Activated naive CD4-positive, alpha-beta T cell (primary cell): Measurements from ENCODE around the gene TEPSIN.

Experiments used
- DNase-seq, 4 experiments: peaks; one replicate each; lab custom pipeline; 2025; lab: John Stamatoyannopoulos, UW

TEPSIN gene

DNA sequence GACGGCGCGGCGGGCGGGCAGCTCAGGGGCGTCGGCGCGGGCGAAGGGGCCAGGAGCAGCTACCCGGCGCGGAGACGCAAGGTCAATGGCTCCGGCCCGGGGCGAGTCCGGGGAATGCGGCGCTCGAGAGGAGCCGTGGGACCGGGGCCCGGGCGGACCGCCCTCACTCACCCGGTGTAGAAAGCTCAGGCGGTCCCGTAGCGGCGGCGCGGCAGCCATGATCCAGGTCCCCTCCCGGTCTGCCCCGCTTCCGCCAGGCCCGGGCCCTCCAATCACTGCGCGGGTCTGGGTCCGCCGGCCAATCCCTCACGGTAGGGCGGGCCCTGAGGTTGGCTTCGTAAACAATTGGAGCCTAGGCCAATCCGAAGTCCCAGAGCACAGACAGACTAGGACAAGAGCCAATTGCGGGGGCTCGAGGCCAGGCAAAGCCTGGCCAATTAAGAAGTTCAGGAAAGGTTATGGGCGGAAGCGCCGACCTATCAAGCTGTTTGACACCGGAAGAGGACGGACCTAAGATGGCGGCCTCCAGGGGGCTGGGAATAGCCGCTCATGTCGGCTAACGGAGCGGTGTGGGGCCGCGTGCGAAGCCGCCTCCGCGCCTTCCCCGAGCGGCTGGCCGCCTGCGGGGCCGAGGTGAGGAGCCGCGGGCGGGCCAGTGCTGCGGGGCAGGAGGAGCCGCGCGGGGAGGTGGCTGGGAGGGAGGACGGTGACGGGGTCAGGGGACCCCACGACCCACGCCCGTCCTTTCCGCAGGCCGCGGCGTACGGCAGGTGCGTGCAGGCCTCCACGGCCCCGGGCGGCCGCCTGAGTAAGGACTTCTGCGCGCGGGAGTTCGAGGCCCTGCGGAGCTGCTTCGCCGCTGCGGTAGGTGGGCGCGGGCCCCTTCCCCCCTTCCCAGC lies at the start of gene TEPSIN, which contains the start of gene NDUFAF8:
Gene TEPSIN, minus strand, starts transcription at position 241 of the 899 bp plus-strand sequence. Its CDS starts 22 bp downstream, at position 219.
Gene NDUFAF8, plus strand, starts transcription at position 504 of the 899 bp plus-strand sequence. Its CDS starts 46 bp downstream, at position 550.
- peak; percentile 72 to 94 (median 86) for DNase-seq

- DNase-seq: no peak
Measured at GRCh38 chr17:81287741-81288430, 49.0 kb upstream of the TEPSIN start.

- no peak for DNase-seq
Measured at GRCh38 chr17:81287152-81287551, 48.3 kb upstream of the TEPSIN start.

GRCh38 chr17:81286491-81287145 lies 47.8 kb upstream of the TEPSIN start:
- no peak for DNase-seq

GRCh38 chr17:81285894-81286293 lies 47.0 kb upstream of the TEPSIN start:
- DNase-seq: no peak

DNA sequence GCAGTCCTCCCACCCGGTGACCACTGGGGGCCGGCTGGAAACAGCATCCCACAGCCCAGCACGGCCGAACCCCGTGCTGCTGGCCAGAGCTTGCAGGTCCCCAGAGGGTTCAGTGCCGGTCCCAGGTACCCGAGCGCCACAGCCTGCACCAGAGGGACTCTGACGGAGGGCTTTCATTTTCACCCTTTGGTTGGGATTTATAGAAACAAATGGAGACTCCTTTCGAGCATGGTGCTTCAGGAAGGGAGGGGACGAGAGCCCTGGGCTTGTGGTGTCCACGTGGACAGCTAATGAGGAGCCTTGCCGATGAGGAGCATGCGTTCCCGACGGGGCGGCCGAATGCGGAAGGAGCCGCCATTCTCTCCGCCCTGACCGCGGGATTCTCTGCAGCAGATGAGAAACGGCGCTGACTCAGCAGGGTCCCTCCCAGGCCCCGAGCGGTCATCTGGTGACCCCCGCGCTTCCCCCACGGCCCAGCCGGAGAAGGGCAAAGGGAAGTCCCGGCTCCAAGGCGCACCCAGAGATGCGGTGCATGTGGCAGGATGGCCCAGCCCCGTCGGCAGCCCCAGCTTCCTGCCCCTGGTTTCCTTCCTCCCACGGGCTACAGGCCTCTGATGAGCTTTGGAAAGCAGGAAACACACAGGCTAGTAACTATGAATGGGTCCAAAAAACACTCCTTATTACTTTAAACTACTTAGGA lies 46.5 kb upstream of the TEPSIN start:
- DNase-seq: peak in 2 of 4 experiments; percentile 23

DNA sequence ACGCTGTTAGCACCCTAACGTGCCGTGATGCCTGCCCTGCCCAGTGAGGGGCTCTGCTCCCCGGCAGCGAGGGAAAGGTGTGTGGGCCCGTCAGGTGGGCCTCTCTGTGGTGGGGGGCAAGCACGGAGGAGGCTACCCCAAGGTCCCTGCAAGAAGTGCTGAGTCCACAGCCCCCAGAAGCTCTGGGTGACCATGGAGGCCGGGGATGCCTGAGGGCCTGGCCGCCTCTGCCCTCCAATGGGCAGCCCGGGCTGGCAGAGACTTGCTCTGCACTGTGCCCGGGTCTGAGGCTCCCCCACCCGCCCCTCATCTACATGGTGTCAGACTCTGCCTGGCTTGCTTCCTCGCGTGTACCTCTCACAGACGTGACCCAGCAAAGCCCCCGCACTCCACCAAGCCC lies 44.0 kb upstream of the TEPSIN start:
- no peak for DNase-seq

DNA sequence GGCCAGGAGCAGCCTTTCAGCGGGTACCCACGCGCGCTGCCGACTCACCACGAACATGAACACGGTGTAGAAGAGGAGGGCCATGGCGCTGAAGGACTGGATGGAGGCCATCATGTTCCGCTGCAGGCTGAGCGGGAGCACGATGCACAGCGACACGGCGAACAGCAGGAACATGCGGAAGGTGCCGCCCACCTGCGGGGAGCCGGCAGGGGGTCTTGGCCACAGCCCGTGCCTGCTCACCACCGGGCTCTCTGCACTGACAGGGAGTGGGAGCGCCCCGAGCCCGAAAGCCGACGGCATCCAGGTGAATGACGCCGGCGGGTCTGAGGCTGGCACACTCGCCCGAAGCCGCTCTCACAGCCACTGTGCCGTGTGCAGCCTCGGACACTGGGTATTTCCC lies 43.3 kb upstream of the TEPSIN start:
- DNase-seq: no peak

DNA sequence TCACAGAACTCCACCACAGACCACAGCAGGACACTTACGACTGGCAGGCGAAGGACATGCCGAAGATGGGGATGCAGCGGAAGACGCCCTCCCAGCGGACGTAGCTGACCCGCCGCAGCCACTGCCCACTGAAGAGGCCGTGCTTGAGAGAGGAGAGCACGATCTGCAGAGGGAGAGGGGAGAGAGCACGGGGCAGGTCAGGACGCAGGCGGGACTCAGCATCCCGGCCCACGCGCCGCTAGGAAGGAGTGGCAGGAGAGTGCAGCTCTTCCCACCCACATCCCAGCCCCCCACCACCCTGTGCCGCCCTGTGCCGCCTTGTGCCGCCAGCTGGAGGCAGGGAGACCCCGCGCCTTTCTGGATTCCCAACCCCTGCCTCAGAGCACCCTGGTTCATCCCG lies 41.7 kb upstream of the TEPSIN start:
- no peak for DNase-seq

- DNase-seq: no peak
Measured at GRCh38 chr17:81279278-81280275, 40.7 kb upstream of the TEPSIN start.

DNA sequence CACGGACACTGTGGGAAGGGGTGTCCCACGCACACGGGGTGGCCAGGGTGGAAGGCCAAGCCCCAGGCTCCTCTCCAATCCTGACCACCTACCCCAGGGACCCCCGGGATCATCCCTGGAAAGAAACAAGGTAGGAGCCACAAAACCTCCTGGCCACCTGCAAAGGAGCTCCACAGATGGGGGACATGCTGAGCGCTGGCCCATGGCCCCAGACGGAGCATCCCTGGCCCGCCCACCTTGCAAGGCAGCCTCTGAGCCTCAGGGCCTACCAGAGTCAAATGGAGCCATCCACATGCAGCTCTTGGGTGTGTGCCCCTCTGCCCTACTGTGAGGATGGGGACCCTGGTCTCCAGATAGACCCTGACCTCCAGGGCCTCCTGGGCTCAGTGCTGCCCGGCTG lies 40.0 kb upstream of the TEPSIN start:
- DNase-seq: no peak

DNA sequence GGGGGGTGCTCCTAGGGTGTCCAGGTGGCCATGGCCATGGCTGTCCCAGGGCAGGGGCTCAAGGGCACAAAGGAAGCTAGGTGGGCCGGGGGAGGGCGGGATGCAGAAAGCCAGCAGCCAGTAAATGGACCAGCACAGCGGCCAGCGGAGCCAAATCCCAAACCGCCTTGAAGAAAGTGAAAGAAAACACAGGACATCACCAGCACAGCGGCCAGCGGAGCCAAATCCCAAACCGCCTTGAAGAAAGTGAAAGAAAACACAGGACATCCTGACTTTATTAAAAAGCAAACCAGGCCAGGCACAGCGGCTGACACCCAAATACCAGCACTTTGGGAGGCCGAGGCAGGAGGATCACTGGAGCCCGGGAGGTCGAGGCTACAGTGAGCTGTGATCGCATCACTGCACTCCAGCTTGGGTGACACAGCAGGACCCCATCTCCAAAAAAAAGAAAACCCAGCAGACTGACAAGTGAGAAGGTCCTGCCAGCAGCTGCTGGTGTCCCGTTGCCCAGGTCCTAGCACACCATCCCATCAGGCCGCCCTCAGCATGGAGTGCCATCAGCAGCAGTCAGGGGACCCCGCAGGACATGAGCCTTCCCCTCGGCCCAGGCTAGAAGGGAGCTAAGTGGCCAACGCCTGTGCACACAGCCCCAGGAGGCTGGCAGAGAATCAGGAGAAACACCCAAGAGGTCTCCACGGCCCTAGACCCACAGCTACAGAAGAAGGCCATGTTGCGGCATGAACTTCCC lies 39.3 kb upstream of the TEPSIN start:
- DNase-seq: no peak

- no peak for DNase-seq
Measured at GRCh38 chr17:81277421-81277820, 38.6 kb upstream of the TEPSIN start.

GRCh38 chr17:81276781-81277180 lies 37.9 kb upstream of the TEPSIN start:
- DNase-seq: no peak

DNA sequence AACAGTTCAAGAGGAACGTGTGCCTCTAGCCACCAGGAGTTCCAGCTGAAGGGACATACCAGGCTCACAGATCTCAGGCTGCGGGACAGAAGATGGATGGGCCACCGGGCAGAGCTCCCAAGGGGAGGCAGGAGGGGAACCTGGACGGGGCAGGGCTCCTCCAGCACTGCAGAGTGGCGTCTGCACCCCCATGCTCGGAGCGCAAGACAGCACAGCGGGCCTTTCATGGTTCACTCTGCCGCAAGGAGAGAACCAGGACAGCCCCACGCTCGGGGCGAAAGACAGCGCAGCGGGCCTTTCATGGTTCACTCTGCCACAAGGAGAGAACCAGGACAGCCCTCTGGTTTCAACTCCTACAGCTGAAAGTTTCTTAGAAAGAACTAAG lies 35.6 kb upstream of the TEPSIN start:
- no peak for DNase-seq

- no peak for DNase-seq
Measured at GRCh38 chr17:81273698-81274470, 35.0 kb upstream of the TEPSIN start.

DNA sequence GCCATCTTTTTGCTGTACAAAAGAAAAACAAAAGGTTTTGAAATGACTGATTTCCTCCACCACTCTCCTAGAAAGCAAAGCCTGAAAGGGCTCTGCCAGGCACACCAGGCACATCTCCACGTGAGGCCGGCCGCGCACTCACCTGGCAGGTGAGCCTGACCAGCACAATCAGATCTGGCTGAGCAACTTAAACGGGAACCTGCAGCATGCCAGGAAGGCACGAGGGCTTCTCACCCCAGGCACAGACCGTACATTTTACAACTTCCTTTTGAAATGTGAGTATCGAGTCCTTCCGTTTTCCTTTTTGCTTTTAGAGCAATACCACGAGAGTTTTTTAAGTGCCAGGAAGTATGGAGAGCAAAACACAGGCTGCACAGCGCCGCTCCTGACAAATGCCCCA lies 33.8 kb upstream of the TEPSIN start:
- DNase-seq: no peak

GRCh38 chr17:81271226-81271625 lies 32.4 kb upstream of the TEPSIN start:
- DNase-seq: no peak

DNA sequence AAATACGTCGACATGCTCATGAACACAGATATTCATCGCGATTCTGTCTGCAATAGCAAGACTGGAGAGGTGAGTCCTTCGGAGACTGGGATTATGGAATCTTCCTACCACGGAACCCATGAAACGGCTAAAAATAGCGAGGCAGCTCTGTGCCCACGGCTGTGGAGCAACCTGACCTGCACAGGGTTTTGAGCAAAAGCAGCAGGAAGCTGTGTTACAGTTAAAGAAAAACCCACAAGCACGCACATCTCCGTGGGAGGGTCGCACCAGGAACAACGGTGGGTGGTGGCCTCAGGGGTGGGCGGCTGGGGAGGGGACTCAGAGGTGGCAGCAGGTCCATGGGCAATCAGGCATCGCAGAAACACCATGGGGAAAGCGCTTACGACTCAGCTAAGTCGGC lies 31.4 kb upstream of the TEPSIN start:
- DNase-seq: no peak
